ENCODE measurements around the gene TAF13.
"Not testable (repeated sequence)": the region's sequence is repeated elsewhere in the genome, so short reads cannot be mapped to it uniquely, and the experiment has no call there.

The TAF13 gene

GRCh38 chr1:109091839-109092193 is 16.0 kb upstream of the TAF13 start:
- no peak for DNase-seq (ENCODE audit: low read depth, low spot score)

- DNase-seq (ENCODE audit: low read depth, low spot score) = no peak
Measured at GRCh38 chr1:109091078-109091838, 15.5 kb upstream of the TAF13 start.

- peak; percentile 85 for DNase-seq (ENCODE audit: low read depth, low spot score)
Measured at GRCh38 chr1:109090196-109091077, 14.6 kb upstream of the TAF13 start, which contains the start of gene TMEM167B. TMEM167B (plus strand) TSS chr1:109090764; CDS start chr1:109090873, 109 bp downstream.

GRCh38 chr1:109089242-109090015 is 13.6 kb upstream of the TAF13 start:
- DNase-seq (ENCODE audit: low read depth, low spot score) = peak; percentile 72

- no peak for DNase-seq (ENCODE audit: low read depth, low spot score)
Measured at GRCh38 chr1:109084563-109085517, 9.0 kb upstream of the TAF13 start.

- no peak for DNase-seq (ENCODE audit: low read depth, low spot score)
Measured at GRCh38 chr1:109083923-109084322, 8.1 kb upstream of the TAF13 start.

GRCh38 chr1:109083501-109083900 is 7.7 kb upstream of the TAF13 start:
- DNase-seq (ENCODE audit: low read depth, low spot score) = no peak

- DNase-seq (ENCODE audit: low read depth, low spot score) = no peak
Measured at GRCh38 chr1:109080441-109081082, 4.8 kb upstream of the TAF13 start.

- no peak for DNase-seq (ENCODE audit: low read depth, low spot score)
Measured at GRCh38 chr1:109079240-109079622, 3.4 kb upstream of the TAF13 start.

GRCh38 chr1:109078317-109078716 is 2.5 kb upstream of the TAF13 start:
- DNase-seq (ENCODE audit: low read depth, low spot score) = no peak

- DNase-seq (ENCODE audit: low read depth, low spot score) = no peak
Measured at GRCh38 chr1:109069294-109069693, 6.5 kb downstream of the TAF13 start.

GRCh38 chr1:109067883-109068282 is 7.9 kb downstream of the TAF13 start:
- DNase-seq (ENCODE audit: low read depth, low spot score) = no peak

GRCh38 chr1:109065137-109065536 is 10.7 kb downstream of the TAF13 start:
- no peak for DNase-seq (ENCODE audit: low read depth, low spot score)

- no peak for DNase-seq (ENCODE audit: low read depth, low spot score)
Measured at GRCh38 chr1:109061183-109061582, 14.6 kb downstream of the TAF13 start.

GRCh38 chr1:109060707-109061106 is 15.1 kb downstream of the TAF13 start:
- DNase-seq (ENCODE audit: low read depth, low spot score) = no peak

GRCh38 chr1:109059026-109059425 is 16.8 kb downstream of the TAF13 start:
- DNase-seq (ENCODE audit: low read depth, low spot score) = no peak

GRCh38 chr1:109056064-109056463 is 19.7 kb downstream of the TAF13 start:
- DNase-seq (ENCODE audit: low read depth, low spot score) = no peak

GRCh38 chr1:109052145-109052544 is 23.7 kb downstream of the TAF13 start:
- not testable (repeated sequence) for DNase-seq (ENCODE audit: low read depth, low spot score)

- DNase-seq (ENCODE audit: low read depth, low spot score) = no peak
Measured at GRCh38 chr1:109050228-109050995, 25.4 kb downstream of the TAF13 start.

GRCh38 chr1:109048335-109048734 is 27.5 kb downstream of the TAF13 start:
- no peak for DNase-seq (ENCODE audit: low read depth, low spot score)
